SK-N-SH (cell line): ENCODE results near the gene PROSER3. TPM values are rescaled to one million over a fixed set of nuclear protein-coding genes. Genes with fewer than 3 reads are reported as not detected.

ENCODE experiments used
- CTCF ChIA-PET: fragments of 300-600, 350-600 bp; formaldehyde crosslinking; extraction: SDS; loops from one replicate; lab custom pipeline; 2021; lab: Yijun Ruan, JAX
- POLR2A ChIA-PET: fragments of 350-600 bp; sonication (Branson Sonifier 250); formaldehyde crosslinking; extraction: SDS; loops from one replicate; lab custom pipeline; 2020; ENCODE audit warnings: antibody characterized with exemption, inconsistent platforms; lab: Yijun Ruan, JAX
- DNase-seq: peaks from one replicate; pipeline ENCODE4 v3.0.0; 2012
- H2AFZ ChIP-seq: fragments of 200-600 bp; sonication (generic); 2 replicates; pipeline ENCODE4 v1.8.1; 2016; ENCODE audit warnings: antibody characterized with exemption, mild to moderate bottlenecking, low read depth
- H3F3A ChIP-seq: fragments of 200-600 bp; sonication (generic); replicated peaks from 2 replicates; pipeline ENCODE3; 2016; ENCODE audit warnings: antibody characterized with exemption, mild to moderate bottlenecking; ENCODE audit not compliant: insufficient read depth
- H3K27ac ChIP-seq, 2 experiments: fragments of 200-500 bp in 1 of 2; fragments of 200-600 bp in 1 of 2; sonication (Bioruptor generic) in 1 of 2; sonication (generic), shearing (Covaris generic) in 1 of 2; 2 replicates each; pipeline versions ENCODE4 v1.5.1 to v1.6.1; 2014 to 2016; ENCODE audit warnings: low read depth in 2 of 2, inconsistent platforms in 1 of 2, low read length in 1 of 2, mild to moderate bottlenecking in 1 of 2, mixed read lengths in 1 of 2
- H3K27me3 ChIP-seq: fragments of 200-600 bp; sonication (generic), shearing (Covaris generic); 2 replicates; pipeline ENCODE4 v1.6.1; 2016; ENCODE audit warnings: mixed run types; ENCODE audit not compliant: insufficient read depth
- H3K36me3 ChIP-seq, 2 experiments: fragments of 200-500 bp in 1 of 2; fragments of 200-600 bp in 1 of 2; sonication (Bioruptor generic) in 1 of 2; sonication (generic) in 1 of 2; replicated peaks in 1 of 2; 2 replicates each; pipeline versions ENCODE3 to v1.5.1; 2014 to 2016; ENCODE audit warnings: low read length in 1 of 2, mild to moderate bottlenecking in 1 of 2; ENCODE audit not compliant: insufficient read depth in 2 of 2, control insufficient read depth in 1 of 2
- H3K4me1 ChIP-seq, 2 experiments: fragments of 200-500 bp in 1 of 2; fragments of 200-600 bp in 1 of 2; sonication (Bioruptor generic) in 1 of 2; sonication (generic), shearing (Covaris generic) in 1 of 2; 2 replicates each; pipeline versions ENCODE4 v1.5.1 to v1.6.1; 2014 to 2016; ENCODE audit warnings: low read depth in 1 of 2, low read length in 1 of 2, mixed run types in 1 of 2; ENCODE audit not compliant: insufficient read depth in 2 of 2, control insufficient read depth in 1 of 2
- H3K4me2 ChIP-seq: fragments of 200-600 bp; sonication (generic), shearing (Covaris generic); 2 replicates; pipeline ENCODE4 v1.6.1; 2017; ENCODE audit warnings: mixed run types
- H3K4me3 ChIP-seq, 2 experiments: fragments of 200-500 bp in 1 of 2; fragments of 200-600 bp in 1 of 2; sonication (Bioruptor generic) in 1 of 2; sonication (generic), shearing (Covaris generic) in 1 of 2; 2 replicates each; pipeline versions ENCODE4 v1.5.1 to v1.8.1; 2014 to 2016; ENCODE audit warnings: low read depth in 2 of 2, inconsistent platforms in 1 of 2, low read length in 1 of 2, mild to moderate bottlenecking in 1 of 2, mixed read lengths in 1 of 2, moderate library complexity in 1 of 2
- H3K79me2 ChIP-seq: fragments of 200-600 bp; sonication (generic); 2 replicates; pipeline ENCODE4 v1.8.1; 2017; ENCODE audit warnings: mild to moderate bottlenecking; ENCODE audit not compliant: insufficient read depth
- H3K9ac ChIP-seq: fragments of 200-600 bp; sonication (generic); 2 replicates; pipeline ENCODE4 v1.6.1; 2017; ENCODE audit warnings: mixed run types
- H3K9me2 ChIP-seq: fragments of 200-600 bp; sonication (generic); 2 replicates; pipeline ENCODE4 v1.6.1; 2017; ENCODE audit warnings: mixed run types
- H3K9me3 ChIP-seq: fragments of 200-600 bp; sonication (generic); 2 replicates; pipeline ENCODE4 v1.6.1; 2017; ENCODE audit warnings: mixed run types, mild to moderate bottlenecking, moderate library complexity
- H4K20me1 ChIP-seq: fragments of 200-600 bp; sonication (generic); 2 replicates; pipeline ENCODE4 v1.6.1; 2017; ENCODE audit warnings: mild to moderate bottlenecking, mixed run types; ENCODE audit not compliant: insufficient read depth
- ELF1 ChIP-seq: IDR thresholded peaks from 2 replicates; pipeline ENCODE4 v1.4.0; 2012
- EP300 ChIP-seq, 2 experiments: IDR thresholded peaks; 2 replicates each; pipeline versions ENCODE4 v1.4.0 to v1.6.1; 2012; ENCODE audit warnings: borderline replicate concordance in 1 of 2, low read depth in 1 of 2, low read length in 1 of 2
- EZH2phosphoT487 ChIP-seq: fragments of 200-600 bp; sonication (generic); IDR thresholded peaks from 2 replicates; pipeline ENCODE4 v1.6.1; 2017; ENCODE audit warnings: low read depth, mixed run types, mild to moderate bottlenecking, antibody characterized with exemption, moderate library complexity, borderline replicate concordance
- FOXJ3 ChIP-seq: sonication (generic); formaldehyde crosslinking; IDR thresholded peaks from 2 replicates; pipeline ENCODE4 v1.5.1; 2020; ENCODE audit warnings: mild to moderate bottlenecking, missing genetic modification reagents
- FOXM1 ChIP-seq: IDR thresholded peaks from 2 replicates; pipeline ENCODE4 v1.4.0; 2012; ENCODE audit warnings: low read depth, mild to moderate bottlenecking
- IRF3 ChIP-seq: fragments of 150-350 bp; IDR thresholded peaks from 2 replicates; pipeline ENCODE4 v1.6.1; 2016; ENCODE audit warnings: mild to moderate bottlenecking, low read depth, low read length
- JUND ChIP-seq: IDR thresholded peaks from 2 replicates; pipeline ENCODE4 v1.4.0; 2012
- MAX ChIP-seq: IDR thresholded peaks from 2 replicates; pipeline ENCODE4 v1.4.0; 2012; ENCODE audit warnings: low read depth
- MEF2A ChIP-seq: IDR thresholded peaks from 2 replicates; pipeline ENCODE4 v1.4.0; 2012; ENCODE audit warnings: low read depth, borderline replicate concordance
- MXI1 ChIP-seq: IDR thresholded peaks from 2 replicates; pipeline ENCODE4 v1.6.1; 2012; ENCODE audit warnings: mild to moderate bottlenecking, low read depth, low read length, improper control_type of control experiment
- NRF1 ChIP-seq: IDR thresholded peaks from 2 replicates; pipeline ENCODE4 v1.6.1; 2012; ENCODE audit warnings: low read depth, mild to moderate bottlenecking, low read length
- PBX3 ChIP-seq: IDR thresholded peaks from 2 replicates; pipeline ENCODE4; 2012
- REST ChIP-seq: IDR thresholded peaks from 2 replicates; pipeline ENCODE4 v1.6.1; 2012; ENCODE audit warnings: mild to moderate bottlenecking, low read depth, low read length, moderate library complexity
- TAF1 ChIP-seq: IDR thresholded peaks from 2 replicates; pipeline ENCODE4 v1.6.1; 2012; ENCODE audit warnings: low read depth, mild to moderate bottlenecking, low read length, moderate library complexity, borderline replicate concordance
- TEAD4 ChIP-seq: IDR thresholded peaks from 2 replicates; pipeline ENCODE4 v1.4.0; 2012; ENCODE audit warnings: mild to moderate bottlenecking, borderline replicate concordance; ENCODE audit not compliant: insufficient read depth
- YY1 ChIP-seq: IDR thresholded peaks from 2 replicates; pipeline ENCODE4 v1.4.0; 2012; ENCODE audit warnings: low read depth, mild to moderate bottlenecking
- ZBTB33 ChIP-seq: IDR thresholded peaks from 2 replicates; pipeline ENCODE4 v1.4.0; 2012; ENCODE audit warnings: low read depth, borderline replicate concordance
- WGBS: methylation state at CpG from one replicate; pipeline ENCODE4 v1.1.6; 2017; ENCODE audit warnings: low lambda C conversion rate; 5-methylcytosine and 5-hydroxymethylcytosine counted together
- polyA plus RNA-seq, 3 experiments: library from polyadenylated mRNA; depleted of rRNA; stranded (reverse); fragments of >200 nt; gene quantifications; 2 replicates each; pipeline ENCODE4 v1.2.3, GENCODE V29; 2012

PROSER3 gene
- polyA plus RNA-seq, 1 of the 3 experiments (the other 2 are of a cell fraction) = 12.5 TPM

GRCh38 chr19:35746531-35746930 lies 11.4 kb upstream of the PROSER3 start:
- Histone ChIP-seq H3K9me3 (no peaks in the 10 kb centered on the region), H3K27ac (no peak overlapping the region), H4K20me1 (no peaks in the 10 kb centered on the region), H3K4me2 (peak overlapping the region; percentile 90), H3K9me2 (no peaks in the 10 kb centered on the region), H3K36me3 (peaks cover 6 to 12% of the 10 kb centered on the region in 2 experiments), H3K79me2 (peaks cover 51% of the 10 kb centered on the region), H3K4me1 (peaks cover 13 to 24% of the 10 kb centered on the region in 2 experiments; a peak in 3 of 4 replicates), H3K4me3 (peak overlapping the region; percentile 83 to 95), H3F3A (peaks cover 14% of the 10 kb centered on the region), H3K9ac (peak overlapping the region; percentile 85), H3K27me3 (no peaks in the 10 kb centered on the region), H2AFZ (no peak overlapping the region)
- POLR2A ChIA-PET = no interaction called here
- CTCF ChIA-PET = no interaction called here
- 73% methylated on average over 5 of the region's 5 CpGs for whole genome bisulfite sequencing
- TF ChIP-seq MAX (no peak), TAF1 (no peak), JUND (no peak), IRF3 (no peak), ZBTB33 (no peak), NRF1 (no peak), TEAD4 (no peak), MEF2A (no peak), FOXJ3 (CRISPR knock-in tag) (no peak)
- DNase-seq = no peak

GRCh38 chr19:35748106-35749020 lies 9.6 kb upstream of the PROSER3 start, which contains the start of gene LIN37:
TSS of gene LIN37 (plus strand) at chr19:35748576. CDS start at chr19:35748725, 149 bp downstream.
- Histone ChIP-seq H3K36me3 (peaks cover 9 to 19% of the 10 kb centered on the region in 2 experiments), H3K27me3 (no peaks in the 10 kb centered on the region), H3K27ac (peak within 1 kb of the TSS; percentile 52 to 58; a peak in 3 of 4 replicates), H3K9ac (peak within 1 kb of the TSS; percentile 93), H2AFZ (peak within 1 kb of the TSS; percentile 83), H3K9me2 (no peaks in the 10 kb centered on the region), H4K20me1 (no peaks in the 10 kb centered on the region), H3K79me2 (peaks cover 51% of the 10 kb centered on the region), H3K4me3 (peak within 1 kb of the TSS; percentile 88 to 99), H3K4me1 (peaks cover 13 to 21% of the 10 kb centered on the region in 2 experiments; a peak in 3 of 4 replicates), H3F3A (peaks cover 14% of the 10 kb centered on the region), H3K4me2 (peak within 1 kb of the TSS; percentile 99), H3K9me3 (no peaks in the 10 kb centered on the region)
- WGBS = 2% methylated on average over 29 of the region's 45 CpGs
- CTCF ChIA-PET = interaction anchor here (0.7 to 1.2 kb wide), 3 partner anchors 25 to 183 kb away, joined by 3 to 4 read pairs (median 3); no protein-coding TSS in a partner anchor
- peak; percentile 93 for DNase-seq
- POLR2A ChIA-PET = interaction anchor here (0.8 to 1.7 kb wide), 3 partner anchors 9 to 120 kb away, joined by 4 to 11 read pairs (median 7); partner anchors contain the start of genes APLP1 and HSPB6
- TF ChIP-seq PBX3 (peak; percentile 100), MEF2A (no peak), FOXM1 (no peak), YY1 (peak; percentile 59; the same call in 1 of the 2 replicates), EP300 (IDR thresholded peaks at IDR 0.05; ENCODE audit: borderline replicate concordance in 1 of 2, low read depth in 1 of 2, low read length in 1 of 2) (no peak), ELF1 (peak; percentile 98), TAF1 (peak; percentile 46; the same call in 1 of the 2 replicates), REST (no peak), FOXJ3 (CRISPR knock-in tag) (no peak), EZH2phosphoT487 (no peak), MXI1 (peak; percentile 89)
